Body of pancreas (tissue), 4 donors: ENCODE data around the gene DOK6. TPM values are rescaled to one million over a fixed set of nuclear protein-coding genes. Genes with fewer than 3 reads are reported as not detected.

Experiments
- ATAC-seq: fragments of 150-250 bp; one replicate; pipeline ENCODE4 v1.9.1; 2016
- DNase-seq, 4 donors: peaks; one replicate each; pipeline ENCODE4 v3.0.0-alpha.2; 2019
- H3K27ac ChIP-seq, 4 donors: fragments of 200-600 bp; sonication (generic); 1 replicate in 3 of 4; 2 replicates in 1 of 4; pipeline versions ENCODE4 v1.5.1 to v1.6.1; 2016 to 2019; ENCODE audit warnings: mild to moderate bottlenecking in 1 of 4, mixed read lengths in 1 of 4, moderate library complexity in 1 of 4
- H3K27me3 ChIP-seq, 2 donors: fragments of 200-600 bp; sonication (generic); one replicate each; pipeline ENCODE4 v1.6.0; 2016; ENCODE audit warnings: mild to moderate bottlenecking in 1 of 2
- H3K36me3 ChIP-seq, 2 donors: fragments of 200-600 bp; sonication (generic); replicated peaks in 1 of 2; 2 replicates each; pipeline ENCODE4 v1.5.1; 2016; ENCODE audit warnings: low read depth in 2 of 2; ENCODE audit not compliant: insufficient read depth in 1 of 2
- H3K4me1 ChIP-seq: fragments of 200-600 bp; sonication (generic); one replicate; pipeline ENCODE4 v1.6.0; 2016
- H3K4me3 ChIP-seq, 2 donors: fragments of 200-600 bp; sonication (generic); 1 replicate in 1 of 2; 2 replicates in 1 of 2; pipeline ENCODE4 v1.5.1; 2016 to 2019
- H3K9me3 ChIP-seq, 3 donors: fragments of 200-600 bp; sonication (generic); 1 replicate in 2 of 3; 2 replicates in 1 of 3; pipeline ENCODE4 v1.5.1; 2016
- POLR2A ChIP-seq, 3 donors: fragments of 450-650 bp; IDR thresholded peaks; one replicate each; pipeline ENCODE4 v1.6.1; 2016; ENCODE audit warnings: antibody characterized with exemption in 3 of 3, mild to moderate bottlenecking in 2 of 3
- WGBS, 2 donors: methylation state at CpG; one replicate each; pipeline ENCODE4 v1.1.5; 2017; 5-methylcytosine and 5-hydroxymethylcytosine counted together
- intact Hi-C: fragments of 100-400 bp; cut with DNase I; formaldehyde crosslinking; loops from one replicate; pipeline ENCODE4 v1.15.1; 2023
- total RNA-seq, 2 donors: library from RNA; depleted of rRNA; stranded (reverse); fragments of >200 nt; gene quantifications; one replicate each; pipeline ENCODE4 v1.1.0, GENCODE V29; 2016
- TF ChIP-seq, protein P1 (sequence below), 7 experiments: fragments of 450-650 bp in 4 of 7; fragments of 200-600 bp in 3 of 7; sonication (generic) in 3 of 7; IDR thresholded peaks; one replicate each; pipeline ENCODE4 v1.5.1; 2016 to 2019; ENCODE audit warnings: antibody characterized with exemption in 7 of 7

Gene DOK6
- total RNA-seq, 2 donors from 2014 or later, result under 0.01 to 0.66 TPM

DNA sequence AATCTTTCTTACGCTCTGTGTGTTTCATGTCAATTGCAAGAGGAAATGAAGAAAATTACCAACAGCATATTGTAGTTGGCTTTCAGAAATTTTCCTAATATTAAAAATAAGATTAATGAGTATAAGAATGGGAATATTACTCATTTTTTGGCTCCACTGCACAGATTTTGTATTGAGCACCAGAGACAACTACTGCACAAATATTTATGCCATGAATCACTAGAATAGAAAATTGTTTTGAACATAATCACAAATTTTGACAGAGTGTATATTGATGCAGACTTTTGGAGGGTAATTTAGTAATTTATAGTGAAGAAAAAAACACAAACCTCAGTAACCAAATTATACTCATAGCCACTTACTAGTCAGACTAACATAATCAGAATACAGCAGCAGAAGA, 118.3 kb downstream of the DOK6 start:
- no peak for ATAC-seq
- intact Hi-C loops, result no loop called here
- no peaks in the 10 kb centered on the region for H3K4me1 ChIP-seq
- H3K27ac ChIP-seq, result no peak overlapping the region
- no peaks in the 10 kb centered on the region for H3K9me3 ChIP-seq
- H3K27me3 ChIP-seq, result no peaks in the 10 kb centered on the region
- H3K4me3 ChIP-seq, result no peak overlapping the region
- H3K36me3 ChIP-seq, result no peaks in the 10 kb centered on the region
- 93 to 97% methylated on average over 1 of the region's 1 CpG for WGBS, 2 donors
- no peak for DNase-seq
- no peak for TF ChIP-seq POLR2A (IDR thresholded peaks at IDR 0.05)

DNA sequence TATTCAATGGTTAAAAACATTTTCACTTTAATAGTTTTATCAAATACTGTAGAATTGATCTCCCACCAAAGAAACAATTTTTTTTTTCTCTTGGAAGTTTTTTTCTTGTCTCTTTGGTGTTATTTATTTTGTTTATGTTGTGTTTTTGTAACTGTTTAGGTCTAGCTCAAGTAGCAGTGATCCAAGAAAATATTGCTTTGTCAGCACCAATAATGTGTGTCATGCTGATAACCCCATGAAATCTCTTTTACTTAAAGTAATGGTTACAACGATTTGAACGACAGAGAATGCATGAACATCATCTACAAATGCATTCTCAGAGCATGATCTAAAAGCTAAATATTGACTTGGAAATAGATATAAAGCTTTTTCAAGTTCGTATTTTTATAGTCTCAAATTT, 122.9 kb downstream of the DOK6 start:
- WGBS, 2 donors, result 67 to 69% methylated on average over 3 of the region's 3 CpGs

DNA sequence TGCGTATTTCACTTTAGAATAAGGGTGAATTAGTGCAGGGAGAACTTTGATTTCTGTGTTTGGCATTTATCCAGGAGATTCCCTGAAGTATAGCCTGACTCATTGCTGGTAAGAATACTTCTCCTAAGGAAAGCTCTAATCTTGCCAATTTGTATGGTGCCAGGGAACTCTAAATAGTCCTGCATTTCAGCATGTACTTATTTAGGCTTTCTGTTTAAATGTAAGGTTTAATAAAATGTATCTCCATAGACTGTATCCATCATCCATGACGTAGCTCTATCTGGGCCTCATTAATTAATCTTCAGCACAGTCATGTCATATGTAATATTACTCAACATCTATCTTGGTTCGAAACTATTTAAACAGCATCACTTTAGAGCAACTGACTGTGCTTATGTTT, 127.7 kb downstream of the DOK6 start:
- TF ChIP-seq, protein P1, sequence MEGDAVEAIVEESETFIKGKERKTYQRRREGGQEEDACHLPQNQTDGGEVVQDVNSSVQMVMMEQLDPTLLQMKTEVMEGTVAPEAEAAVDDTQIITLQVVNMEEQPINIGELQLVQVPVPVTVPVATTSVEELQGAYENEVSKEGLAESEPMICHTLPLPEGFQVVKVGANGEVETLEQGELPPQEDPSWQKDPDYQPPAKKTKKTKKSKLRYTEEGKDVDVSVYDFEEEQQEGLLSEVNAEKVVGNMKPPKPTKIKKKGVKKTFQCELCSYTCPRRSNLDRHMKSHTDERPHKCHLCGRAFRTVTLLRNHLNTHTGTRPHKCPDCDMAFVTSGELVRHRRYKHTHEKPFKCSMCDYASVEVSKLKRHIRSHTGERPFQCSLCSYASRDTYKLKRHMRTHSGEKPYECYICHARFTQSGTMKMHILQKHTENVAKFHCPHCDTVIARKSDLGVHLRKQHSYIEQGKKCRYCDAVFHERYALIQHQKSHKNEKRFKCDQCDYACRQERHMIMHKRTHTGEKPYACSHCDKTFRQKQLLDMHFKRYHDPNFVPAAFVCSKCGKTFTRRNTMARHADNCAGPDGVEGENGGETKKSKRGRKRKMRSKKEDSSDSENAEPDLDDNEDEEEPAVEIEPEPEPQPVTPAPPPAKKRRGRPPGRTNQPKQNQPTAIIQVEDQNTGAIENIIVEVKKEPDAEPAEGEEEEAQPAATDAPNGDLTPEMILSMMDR (IDR thresholded peaks at IDR 0.05), result no peak
- TF ChIP-seq POLR2A (IDR thresholded peaks at IDR 0.05), result no peak
- 72 to 79% methylated on average over 3 of the region's 3 CpGs for whole genome bisulfite sequencing, 2 donors
- intact Hi-C loops, result no loop called here
- Histone ChIP-seq H3K36me3 (no peaks in the 10 kb centered on the region), H3K4me3 (no peak overlapping the region), H3K4me1 (no peaks in the 10 kb centered on the region), H3K27ac (no peak overlapping the region), H3K9me3 (no peaks in the 10 kb centered on the region), H3K27me3 (no peaks in the 10 kb centered on the region)
- no peak for DNase-seq
- ATAC-seq, result no peak

More for the DNA sequence above, 122.9 kb downstream of the DOK6 start:
- no peak for ATAC-seq
- Histone ChIP-seq H3K27ac (no peak overlapping the region), H3K36me3 (no peaks in the 10 kb centered on the region), H3K27me3 (no peaks in the 10 kb centered on the region), H3K4me1 (no peaks in the 10 kb centered on the region), H3K4me3 (no peak overlapping the region), H3K9me3 (no peaks in the 10 kb centered on the region)
- DNase-seq, result no peak
- TF ChIP-seq POLR2A (IDR thresholded peaks at IDR 0.05), result no peak
- TF ChIP-seq, protein P1 (IDR thresholded peaks at IDR 0.05), result no peak
- intact Hi-C loops, result no loop called here

DNA sequence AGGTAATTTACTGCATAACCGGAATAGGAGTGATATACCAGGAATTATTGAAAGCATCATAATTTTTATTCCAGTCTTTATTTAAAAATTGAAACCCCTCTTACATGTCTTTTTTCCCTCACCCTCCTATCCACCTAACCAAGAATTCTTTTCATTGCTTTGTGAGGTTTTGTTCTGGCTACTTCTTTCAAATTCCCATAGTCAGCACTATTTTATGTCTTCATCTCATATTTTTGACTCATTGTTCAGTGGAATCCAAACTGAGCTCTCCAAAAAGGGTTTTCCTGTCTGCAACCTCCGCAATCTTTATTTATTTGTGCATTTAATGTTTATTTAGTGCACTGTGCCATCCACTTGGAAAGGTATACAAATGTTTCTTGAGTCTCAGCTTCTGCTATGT, 128.5 kb downstream of the DOK6 start:
- no peaks in the 10 kb centered on the region for H3K27me3 ChIP-seq
- no peak overlapping the region for H3K27ac ChIP-seq
- H3K4me1 ChIP-seq, result no peaks in the 10 kb centered on the region
- DNase-seq (no peak), ATAC-seq (no peak)
- no peaks in the 10 kb centered on the region for H3K9me3 ChIP-seq
- 88 to 90% methylated on average over 2 of the region's 2 CpGs for WGBS, 2 donors
- no peak for TF ChIP-seq POLR2A (IDR thresholded peaks at IDR 0.05)
- TF ChIP-seq, protein P1 (IDR thresholded peaks at IDR 0.05), result no peak
- intact Hi-C loops, result no loop called here
- no peak overlapping the region for H3K4me3 ChIP-seq
- H3K36me3 ChIP-seq, result no peaks in the 10 kb centered on the region

DNA sequence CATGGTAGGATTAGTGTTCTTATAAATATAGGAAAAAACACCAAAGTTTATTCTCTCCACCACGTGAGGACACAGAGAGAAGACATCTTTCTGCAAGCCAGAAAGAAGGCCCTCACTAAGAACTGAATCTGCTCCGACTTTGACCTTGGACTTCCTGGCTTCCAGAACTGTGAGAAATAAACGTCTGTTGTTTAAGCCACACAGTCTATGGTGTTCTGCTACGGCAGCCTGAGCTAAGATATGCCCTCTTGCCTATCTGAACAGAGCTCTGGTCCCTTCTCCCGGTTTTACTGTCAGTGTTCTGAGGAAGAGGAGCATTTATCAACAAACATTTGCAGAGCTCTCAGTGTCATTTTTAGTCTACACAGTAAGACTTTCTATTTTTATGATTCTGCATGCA, 131.3 kb downstream of the DOK6 start:
- intact Hi-C loops, result no loop called here
- no peaks in the 10 kb centered on the region for H3K9me3 ChIP-seq
- no peaks in the 10 kb centered on the region for H3K36me3 ChIP-seq
- no peak overlapping the region for H3K4me3 ChIP-seq
- ATAC-seq (no peak), DNase-seq (peak in 2 of 4 donors; percentile 9 to 25)
- TF ChIP-seq POLR2A (IDR thresholded peaks at IDR 0.05), result no peak
- TF ChIP-seq, protein P1 (IDR thresholded peaks at IDR 0.05), result no peak
- H3K27me3 ChIP-seq, result no peaks in the 10 kb centered on the region
- H3K27ac ChIP-seq, result no peak overlapping the region
- 24 to 25% methylated on average over 5 of the region's 5 CpGs for WGBS, 2 donors
- no peaks in the 10 kb centered on the region for H3K4me1 ChIP-seq
